HEK293 (cell line): ENCODE measurements around the gene CEBPG.

ENCODE experiments used
- CTCF ChIA-PET: fragments of 350-600 bp; formaldehyde crosslinking; extraction: SDS; loops from one replicate; lab custom pipeline; 2021; ENCODE audit warnings: antibody characterized with exemption; lab: Yijun Ruan, JAX
- POLR2A ChIA-PET: fragments of 300-600 bp; formaldehyde crosslinking; extraction: SDS; loops from one replicate; lab custom pipeline; 2020; ENCODE audit warnings: antibody characterized with exemption, inconsistent platforms; lab: Yijun Ruan, JAX
- H3K27ac ChIP-seq: fragments of 200-500 bp; sonication (Bioruptor generic); 2 replicates; pipeline ENCODE4 v1.5.1; 2014; ENCODE audit warnings: low read depth, low read length, control low read depth, inconsistent platforms; ENCODE audit errors: extremely low read depth
- H3K36me3 ChIP-seq, 2 experiments: fragments of 200-500 bp in 1 of 2; sonication (Bioruptor generic) in 1 of 2; 1 replicate in 1 of 2; 2 replicates in 1 of 2; pipeline ENCODE4 v1.5.1; 2014 to 2017; ENCODE audit warnings: inconsistent platforms in 2 of 2, low read length in 2 of 2; ENCODE audit not compliant: control insufficient read depth in 2 of 2, insufficient read depth in 1 of 2
- H3K4me1 ChIP-seq: fragments of 200-500 bp; sonication (Bioruptor generic); 2 replicates; pipeline ENCODE4 v1.5.1; 2014; ENCODE audit warnings: mild to moderate bottlenecking, low read length, inconsistent platforms; ENCODE audit not compliant: control insufficient read depth, insufficient read depth
- H3K4me3 ChIP-seq: 2 replicates; pipeline ENCODE4 v1.5.1; 2011; ENCODE audit warnings: low read depth, mild to moderate bottlenecking, control low read depth, low read length, moderate library complexity
- H3K9me3 ChIP-seq: fragments of 200-500 bp; sonication (Bioruptor generic); 2 replicates; pipeline ENCODE4 v1.5.1; 2014; ENCODE audit warnings: low read depth, low read length, inconsistent platforms; ENCODE audit not compliant: control insufficient read depth, insufficient read depth
- GLIS1 ChIP-seq: fragments of 450-650 bp; formaldehyde crosslinking; IDR thresholded peaks from 2 replicates; pipeline ENCODE4 v1.5.1; 2016; ENCODE audit warnings: missing biosample characterization, missing genetic modification characterization
- INSM2 ChIP-seq: fragments of 450-650 bp; formaldehyde crosslinking; IDR thresholded peaks from 2 replicates; pipeline ENCODE4 v1.5.1; 2016; ENCODE audit warnings: missing biosample characterization, missing genetic modification characterization
- PATZ1 ChIP-seq: fragments of 450-650 bp; formaldehyde crosslinking; IDR thresholded peaks from 2 replicates; pipeline ENCODE4 v1.5.1; 2016; ENCODE audit warnings: missing biosample characterization, missing genetic modification characterization
- PRDM10 ChIP-seq: fragments of 450-650 bp; formaldehyde crosslinking; IDR thresholded peaks from 2 replicates; pipeline ENCODE4 v1.5.1; 2016; ENCODE audit warnings: missing biosample characterization, missing genetic modification characterization
- REST ChIP-seq: fragments of 450-650 bp; formaldehyde crosslinking; IDR thresholded peaks from 2 replicates; pipeline ENCODE4 v1.5.1; 2016; ENCODE audit warnings: missing biosample characterization, missing genetic modification characterization
- TSHZ1 ChIP-seq: fragments of 450-650 bp; formaldehyde crosslinking; IDR thresholded peaks from 2 replicates; pipeline ENCODE4 v1.5.1; 2016; ENCODE audit warnings: missing biosample characterization, missing genetic modification characterization, borderline replicate concordance
- WT1 ChIP-seq: fragments of 450-650 bp; formaldehyde crosslinking; IDR thresholded peaks from 2 replicates; pipeline ENCODE4 v1.5.1; 2016; ENCODE audit warnings: missing biosample characterization, missing genetic modification characterization
- ZBTB17 ChIP-seq: fragments of 450-650 bp; formaldehyde crosslinking; IDR thresholded peaks from 2 replicates; pipeline ENCODE4 v1.5.1; 2016; ENCODE audit warnings: missing biosample characterization, missing genetic modification characterization
- ZBTB49 ChIP-seq: fragments of 450-650 bp; formaldehyde crosslinking; IDR thresholded peaks from 2 replicates; pipeline ENCODE4 v1.5.1; 2016; ENCODE audit warnings: missing biosample characterization, missing genetic modification characterization, low read depth
- ZBTB6 ChIP-seq: fragments of 450-650 bp; formaldehyde crosslinking; IDR thresholded peaks from 2 replicates; pipeline ENCODE4 v1.5.1; 2017; ENCODE audit warnings: missing biosample characterization, missing genetic modification characterization
- ZNF10 ChIP-seq: fragments of 450-650 bp; formaldehyde crosslinking; IDR thresholded peaks from 2 replicates; pipeline ENCODE4 v1.5.1; 2017; ENCODE audit warnings: missing biosample characterization, missing genetic modification characterization
- ZNF311 ChIP-seq: fragments of 450-650 bp; formaldehyde crosslinking; IDR thresholded peaks from 2 replicates; pipeline ENCODE4 v1.5.1; 2017; ENCODE audit warnings: missing biosample characterization, missing genetic modification characterization, borderline replicate concordance
- ZNF366 ChIP-seq: fragments of 450-650 bp; formaldehyde crosslinking; conservative IDR thresholded peaks from 2 replicates; pipeline ENCODE4 v1.5.1; 2016; ENCODE audit warnings: missing biosample characterization, missing genetic modification characterization
- ZNF488 ChIP-seq: fragments of 450-650 bp; formaldehyde crosslinking; IDR thresholded peaks from 2 replicates; pipeline ENCODE4 v1.5.1; 2016; ENCODE audit warnings: missing biosample characterization, missing genetic modification characterization
- ZNF549 ChIP-seq: fragments of 450-650 bp; IDR thresholded peaks from 2 replicates; pipeline ENCODE4 v1.5.1; 2018; ENCODE audit warnings: missing biosample characterization, missing genetic modification characterization, mild to moderate bottlenecking, inconsistent platforms, moderate library complexity

The CEBPG gene

GRCh38 chr19:33373453-33374235 lies at the start of gene CEBPG:
TSS of gene CEBPG (plus strand) at chr19:33373709. CDS start at chr19:33379240, 5,531 bp downstream.
- H3K9me3 ChIP-seq: no peaks in the 10 kb centered on the region; the same call in 1 of the 2 replicates
- peak within 1 kb of the TSS; percentile 82 for H3K4me3 ChIP-seq
- peak within 1 kb of the TSS; percentile 100 for H3K27ac ChIP-seq
- CTCF ChIA-PET: interaction anchor here (0.6 to 3.0 kb wide), 16 partner anchors 8 to 217 kb away, joined by 3 to 21 read pairs (median 4); partner anchors contain the start of gene CEBPA
- H3K4me1 ChIP-seq: peaks cover 45% of the 10 kb centered on the region
- H3K36me3 ChIP-seq: peaks cover under 1 to 6% of the 10 kb centered on the region in 2 experiments
- POLR2A ChIA-PET: interaction anchor here (0.6 to 5.4 kb wide), 19 partner anchors 10 to 682 kb away, joined by 3 to 49 read pairs (median 7); partner anchors contain the start of genes CEBPA and NUDT19
- TF ChIP-seq ZNF488: no peak
- TF ChIP-seq PATZ1 (tag by site-specific recombination): 0 out of 2 replicates have a peak, but pooled peaks have one; percentile 67
- TF ChIP-seq ZNF366 (tag by site-specific recombination): no peak
- TF ChIP-seq TSHZ1 (tag by site-specific recombination): no peak
- peak; percentile 67 for TF ChIP-seq GLIS1 (tag by site-specific recombination)
- TF ChIP-seq ZBTB6 (tag by site-specific recombination): peak; percentile 14; the same call in 1 of the 2 replicates
- TF ChIP-seq ZBTB17 (tag by site-specific recombination): no peak; the same call in 1 of the 2 replicates
- peak; percentile 6; the same call in 1 of the 2 replicates for TF ChIP-seq PRDM10 (tag by site-specific recombination)
- no peak for TF ChIP-seq WT1 (tag by site-specific recombination)
- no peak for TF ChIP-seq INSM2 (tag by site-specific recombination)
- no peak for TF ChIP-seq ZNF311 (tag by site-specific recombination)
- no peak; the same call in 1 of the 2 replicates for TF ChIP-seq ZNF10 (tag by site-specific recombination)
- peak; percentile 56; the same call in 1 of the 2 replicates for TF ChIP-seq ZNF549 (tag by site-specific recombination)
- no peak for TF ChIP-seq ZBTB49 (tag by site-specific recombination)
- peak; percentile 2; the same call in 1 of the 2 replicates for TF ChIP-seq REST
